ENCODE data around the gene GPR87.

GPR87 gene

DNA sequence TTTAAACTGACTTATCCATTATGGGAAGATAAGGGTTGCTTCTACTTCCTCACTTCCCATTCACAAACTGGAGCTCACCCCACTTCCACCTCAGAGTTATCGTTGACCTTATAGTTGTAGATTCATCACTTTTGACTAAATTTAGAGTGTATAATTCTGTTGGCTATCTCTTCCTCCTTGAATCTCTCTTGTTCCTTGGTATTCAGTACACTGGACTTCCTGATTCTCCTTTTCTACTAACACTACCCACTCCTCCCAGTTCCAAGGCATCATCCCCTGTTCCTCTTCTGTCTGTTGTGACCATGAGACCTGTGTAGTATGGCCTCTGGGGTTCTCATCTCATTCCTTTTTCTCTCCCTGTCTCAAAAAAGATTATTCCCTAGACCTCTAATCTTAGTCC is 5.9 kb upstream of the GPR87 start:
- no peak overlapping the region for H2AFZ ChIP-seq (ENCODE audit: low read depth)
- no peak overlapping the region for H3K27ac ChIP-seq
- H3K36me3 ChIP-seq (ENCODE audit: insufficient read depth): no peaks in the 10 kb centered on the region
- no peaks in the 10 kb centered on the region for H3K27me3 ChIP-seq (ENCODE audit: insufficient read depth, low read depth)
- no peak overlapping the region for H3K4me3 ChIP-seq (IDR thresholded peaks at IDR 0.05; ENCODE audit: insufficient read depth, low read depth, low read length)
- no peaks in the 10 kb centered on the region for H3K79me2 ChIP-seq (ENCODE audit: insufficient read depth, low read depth)
- no peak overlapping the region for H3K4me2 ChIP-seq
- H3K9ac ChIP-seq: no peak overlapping the region
- peaks cover 2% of the 10 kb centered on the region for H3K4me1 ChIP-seq (ENCODE audit: low read depth, poor library complexity, severe bottlenecking)
- TF ChIP-seq, protein P1, sequence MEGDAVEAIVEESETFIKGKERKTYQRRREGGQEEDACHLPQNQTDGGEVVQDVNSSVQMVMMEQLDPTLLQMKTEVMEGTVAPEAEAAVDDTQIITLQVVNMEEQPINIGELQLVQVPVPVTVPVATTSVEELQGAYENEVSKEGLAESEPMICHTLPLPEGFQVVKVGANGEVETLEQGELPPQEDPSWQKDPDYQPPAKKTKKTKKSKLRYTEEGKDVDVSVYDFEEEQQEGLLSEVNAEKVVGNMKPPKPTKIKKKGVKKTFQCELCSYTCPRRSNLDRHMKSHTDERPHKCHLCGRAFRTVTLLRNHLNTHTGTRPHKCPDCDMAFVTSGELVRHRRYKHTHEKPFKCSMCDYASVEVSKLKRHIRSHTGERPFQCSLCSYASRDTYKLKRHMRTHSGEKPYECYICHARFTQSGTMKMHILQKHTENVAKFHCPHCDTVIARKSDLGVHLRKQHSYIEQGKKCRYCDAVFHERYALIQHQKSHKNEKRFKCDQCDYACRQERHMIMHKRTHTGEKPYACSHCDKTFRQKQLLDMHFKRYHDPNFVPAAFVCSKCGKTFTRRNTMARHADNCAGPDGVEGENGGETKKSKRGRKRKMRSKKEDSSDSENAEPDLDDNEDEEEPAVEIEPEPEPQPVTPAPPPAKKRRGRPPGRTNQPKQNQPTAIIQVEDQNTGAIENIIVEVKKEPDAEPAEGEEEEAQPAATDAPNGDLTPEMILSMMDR (conservative IDR thresholded peaks at IDR 0.05; ENCODE audit: low read depth, low read length): no peak
- H4K20me1 ChIP-seq (ENCODE audit: insufficient read depth): no peaks in the 10 kb centered on the region

DNA sequence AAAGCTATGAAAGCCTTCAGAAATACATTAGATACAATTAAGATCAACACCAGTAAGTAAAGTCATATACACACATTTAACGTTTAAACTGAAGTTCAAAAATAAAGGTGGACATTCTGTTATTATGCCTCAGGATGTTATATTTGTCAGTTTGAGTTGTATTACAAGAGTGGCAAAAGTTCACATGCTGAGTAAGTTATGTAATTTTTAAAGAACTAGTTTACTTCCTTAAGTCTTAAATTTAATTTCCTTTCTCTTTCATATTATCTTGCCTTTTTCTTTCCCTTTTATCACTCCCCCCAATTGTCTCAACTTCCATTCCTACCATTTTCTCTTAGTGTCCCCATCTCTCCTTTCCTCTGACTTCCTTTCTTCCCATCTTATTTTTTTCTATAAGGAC is 4.9 kb upstream of the GPR87 start:
- no peak overlapping the region for H3K4me3 ChIP-seq (IDR thresholded peaks at IDR 0.05; ENCODE audit: insufficient read depth, low read depth, low read length)
- H3K9ac ChIP-seq: no peak overlapping the region
- no peak overlapping the region for H2AFZ ChIP-seq (ENCODE audit: low read depth)
- TF ChIP-seq, protein P1 (conservative IDR thresholded peaks at IDR 0.05; ENCODE audit: low read depth, low read length): no peak
- H3K27ac ChIP-seq: no peak overlapping the region
- peaks cover 12% of the 10 kb centered on the region for H3K4me1 ChIP-seq (ENCODE audit: low read depth, poor library complexity, severe bottlenecking)
- no peaks in the 10 kb centered on the region for H3K79me2 ChIP-seq (ENCODE audit: insufficient read depth, low read depth)
- no peak overlapping the region for H3K4me2 ChIP-seq
- H3K36me3 ChIP-seq (ENCODE audit: insufficient read depth): no peaks in the 10 kb centered on the region
- no peaks in the 10 kb centered on the region for H4K20me1 ChIP-seq (ENCODE audit: insufficient read depth)
- H3K27me3 ChIP-seq (ENCODE audit: insufficient read depth, low read depth): no peaks in the 10 kb centered on the region

DNA sequence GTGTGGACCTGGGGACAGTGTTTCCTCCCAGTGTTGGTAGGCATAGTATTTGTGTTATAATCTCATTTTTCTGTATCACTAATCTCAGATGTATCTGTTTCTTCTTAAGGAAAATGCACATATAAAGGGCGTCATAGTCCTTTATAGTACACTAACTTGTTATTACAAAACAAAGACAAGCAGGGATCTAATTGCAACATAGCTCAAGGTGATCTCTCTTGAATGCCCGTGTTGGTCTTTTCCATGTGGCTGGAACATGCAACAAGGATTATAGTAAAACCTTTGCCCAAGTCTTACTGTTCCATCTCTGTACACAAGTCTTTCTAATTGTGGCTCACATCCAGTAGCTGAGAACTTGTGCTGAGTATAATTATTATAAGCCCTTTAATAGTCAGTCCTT is 3.5 kb upstream of the GPR87 start:
- Histone ChIP-seq H3K79me2 (ENCODE audit: insufficient read depth, low read depth) (no peaks in the 10 kb centered on the region), H2AFZ (ENCODE audit: low read depth) (no peak overlapping the region), H3K4me2 (no peak overlapping the region), H3K36me3 (ENCODE audit: insufficient read depth) (no peaks in the 10 kb centered on the region), H4K20me1 (ENCODE audit: insufficient read depth) (no peaks in the 10 kb centered on the region), H3K4me3 (IDR thresholded peaks at IDR 0.05; ENCODE audit: insufficient read depth, low read depth, low read length) (no peak overlapping the region), H3K4me1 (ENCODE audit: low read depth, poor library complexity, severe bottlenecking) (peaks cover 24% of the 10 kb centered on the region), H3K27me3 (ENCODE audit: insufficient read depth, low read depth) (no peaks in the 10 kb centered on the region), H3K9ac (no peak overlapping the region), H3K27ac (no peak overlapping the region)
- TF ChIP-seq, protein P1 (conservative IDR thresholded peaks at IDR 0.05; ENCODE audit: low read depth, low read length): no peak

DNA sequence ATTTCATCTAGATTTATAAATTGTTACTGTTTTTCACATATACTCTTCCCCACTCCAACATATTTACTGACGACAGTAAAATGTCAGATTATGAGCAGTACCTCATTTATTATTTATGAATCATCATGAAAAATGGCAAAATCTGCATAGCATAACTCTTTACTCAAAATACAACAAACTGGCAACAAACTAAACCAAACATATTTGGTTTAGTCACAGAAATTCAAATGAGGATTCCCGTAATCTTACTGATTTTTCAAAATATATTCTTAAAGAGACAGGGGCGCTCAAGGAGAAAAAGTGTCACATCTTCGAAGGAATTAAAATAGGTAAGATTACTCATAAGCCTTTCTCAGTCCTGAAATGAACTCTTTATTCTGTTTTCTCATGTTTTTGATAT is 3.0 kb upstream of the GPR87 start:
- no peak overlapping the region for H3K4me3 ChIP-seq (IDR thresholded peaks at IDR 0.05; ENCODE audit: insufficient read depth, low read depth, low read length)
- H2AFZ ChIP-seq (ENCODE audit: low read depth): no peak overlapping the region
- H3K4me2 ChIP-seq: no peak overlapping the region

More for the DNA sequence above, 3.0 kb upstream of the GPR87 start:
- H4K20me1 ChIP-seq (ENCODE audit: insufficient read depth): no peaks in the 10 kb centered on the region
- TF ChIP-seq, protein P1 (conservative IDR thresholded peaks at IDR 0.05; ENCODE audit: low read depth, low read length): no peak
- H3K9ac ChIP-seq: no peak overlapping the region
- H3K27ac ChIP-seq: no peak overlapping the region
- peaks cover 25% of the 10 kb centered on the region for H3K4me1 ChIP-seq (ENCODE audit: low read depth, poor library complexity, severe bottlenecking)
- no peaks in the 10 kb centered on the region for H3K36me3 ChIP-seq (ENCODE audit: insufficient read depth)
- H3K79me2 ChIP-seq (ENCODE audit: insufficient read depth, low read depth): no peaks in the 10 kb centered on the region
- no peaks in the 10 kb centered on the region for H3K27me3 ChIP-seq (ENCODE audit: insufficient read depth, low read depth)

Data from KMS-11 (cell line).